Right lobe of liver (tissue), 6 donors: ENCODE results near the gene TUBA1A. TPM values are rescaled to one million over a fixed set of nuclear protein-coding genes. Genes with fewer than 3 reads are reported as not detected.
A peak's percentile ranks its signal among the peaks of the same experiment; 100 is the strongest.
"Not testable (repeated sequence)": the region's sequence is repeated elsewhere in the genome, so short reads cannot be mapped to it uniquely, and the experiment has no call there.

Source experiments
- ATAC-seq, 4 donors: fragments of 200-7000 bp; cut with Tn5 transposase; one replicate each; pipeline ENCODE4 v1.9.1; 2020; ENCODE audit warnings: mild to moderate bottlenecking in 4 of 4, moderate library complexity in 4 of 4
- DNase-seq, 3 donors: peaks; one replicate each; pipeline ENCODE4 v3.0.0-alpha.2; 2020
- H3K27ac ChIP-seq, 3 donors: fragments of 200-600 bp; one replicate each; pipeline ENCODE4 v1.8.0; 2022
- H3K27me3 ChIP-seq, 2 donors: fragments of 200-600 bp; one replicate each; pipeline ENCODE4 v1.8.0; 2022
- H3K36me3 ChIP-seq, 4 donors: fragments of 200-600 bp; sonication (generic) in 1 of 4; one replicate each; pipeline versions ENCODE4 v1.5.1 to v1.8.0; 2017 to 2022; ENCODE audit warnings: control low read depth in 1 of 4
- H3K4me1 ChIP-seq, 4 donors: fragments of 200-600 bp; sonication (generic) in 1 of 4; one replicate each; pipeline versions ENCODE4 v1.5.1 to v1.8.0; 2017 to 2022; ENCODE audit warnings: control low read depth in 1 of 4
- H3K4me3 ChIP-seq, 3 donors: fragments of 200-600 bp; one replicate each; pipeline ENCODE4 v1.8.0; 2022
- H3K9me3 ChIP-seq, 4 donors: fragments of 200-600 bp; sonication (generic) in 1 of 4; one replicate each; pipeline versions ENCODE4 v1.5.1 to v1.8.0; 2017 to 2022; ENCODE audit warnings: control low read depth in 1 of 4
- POLR2A ChIP-seq: fragments of 450-650 bp; IDR thresholded peaks from one replicate; pipeline ENCODE4 v1.6.1; 2017; ENCODE audit warnings: antibody characterized with exemption, mild to moderate bottlenecking
- WGBS: methylation state at CpG from one replicate; pipeline ENCODE4 v1.1.6; 2018; ENCODE audit warnings: low coverage, low lambda C conversion rate; ENCODE audit not compliant: insufficient coverage; ENCODE audit errors: missing lambda C conversion rate; 5-methylcytosine and 5-hydroxymethylcytosine counted together
- intact Hi-C, 2 donors: fragments of 100-400 bp; cut with DNase I; formaldehyde crosslinking; loops; one replicate each; pipeline versions ENCODE4 v1.11.2 to v1.14.1; 2022
- total RNA-seq, 6 experiments: library from RNA; depleted of rRNA in 2 of 6; stranded (reverse); fragments of >200 nt in 2 of 6; fragmentation: NEBNext Ultra II Directional in 3 of 6; extraction: Animal tissue kit (Norgen Biotek cat#: 25700) in 3 of 6; gene quantifications; one replicate each; pipeline versions ENCODE4 v1.1.0 to v1.2.4, GENCODE V29; 2016 to 2023
- TF ChIP-seq, protein P1 (sequence below), 4 donors: fragments of 200-600 bp in 3 of 4; fragments of 450-650 bp in 1 of 4; IDR thresholded peaks; one replicate each; pipeline versions ENCODE4 v1.5.1 to v1.8.0; 2016 to 2022; ENCODE audit warnings: antibody characterized with exemption in 4 of 4, mild to moderate bottlenecking in 2 of 4
- donor health status: DM: no; HTN: yes; CAD: no.
- donor health status: DM: no; HTN: no; CAD: no.
- donor health status: DM: no; HTN: no; CAD: no.
- donor health status: DM: no; HTN: yes; CAD: no.
- donor health status: DM: no; HTN: yes; CAD: no.

Gene TUBA1A
- total RNA-seq, 6 experiments from 2014 or later: 3.8 to 18.9 (median 5.8) TPM

DNA sequence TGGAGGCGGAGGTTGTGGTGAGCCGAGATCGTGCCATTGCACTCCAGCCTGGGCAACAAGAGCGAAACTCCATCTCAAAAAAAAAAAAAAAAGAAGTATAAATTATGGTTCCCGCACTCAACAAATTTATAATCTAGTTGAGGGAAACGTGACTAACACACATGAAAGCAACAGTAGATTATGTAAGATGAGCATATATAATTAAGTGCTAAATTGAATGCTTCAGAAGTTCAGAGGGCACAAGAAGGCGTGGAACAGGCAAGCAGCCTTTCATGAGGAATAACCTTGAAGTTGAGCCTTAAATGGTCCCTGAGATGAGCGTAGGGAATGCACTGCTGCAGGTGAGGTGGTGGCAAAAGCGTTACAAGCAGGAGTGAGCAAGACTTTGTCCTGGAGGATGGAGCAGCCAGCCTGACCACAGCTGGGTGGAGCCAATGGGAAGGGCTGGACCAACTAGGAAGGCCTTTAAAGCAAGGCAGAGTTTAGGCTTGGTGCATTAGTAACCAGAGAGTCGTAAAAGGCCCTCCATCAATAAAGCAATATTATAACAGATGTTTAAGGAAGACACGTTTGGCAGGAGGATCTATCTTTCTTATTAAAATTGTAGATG is 30.6 kb upstream of the TUBA1A start:
- H3K4me1 ChIP-seq: no peaks in the 10 kb centered on the region
- intact Hi-C loops: no loop called here
- H3K27me3 ChIP-seq: no peaks in the 10 kb centered on the region
- H3K27ac ChIP-seq: no peak overlapping the region
- no peak for DNase-seq
- H3K4me3 ChIP-seq: no peak overlapping the region
- no peaks in the 10 kb centered on the region for H3K9me3 ChIP-seq
- TF ChIP-seq, protein P1, sequence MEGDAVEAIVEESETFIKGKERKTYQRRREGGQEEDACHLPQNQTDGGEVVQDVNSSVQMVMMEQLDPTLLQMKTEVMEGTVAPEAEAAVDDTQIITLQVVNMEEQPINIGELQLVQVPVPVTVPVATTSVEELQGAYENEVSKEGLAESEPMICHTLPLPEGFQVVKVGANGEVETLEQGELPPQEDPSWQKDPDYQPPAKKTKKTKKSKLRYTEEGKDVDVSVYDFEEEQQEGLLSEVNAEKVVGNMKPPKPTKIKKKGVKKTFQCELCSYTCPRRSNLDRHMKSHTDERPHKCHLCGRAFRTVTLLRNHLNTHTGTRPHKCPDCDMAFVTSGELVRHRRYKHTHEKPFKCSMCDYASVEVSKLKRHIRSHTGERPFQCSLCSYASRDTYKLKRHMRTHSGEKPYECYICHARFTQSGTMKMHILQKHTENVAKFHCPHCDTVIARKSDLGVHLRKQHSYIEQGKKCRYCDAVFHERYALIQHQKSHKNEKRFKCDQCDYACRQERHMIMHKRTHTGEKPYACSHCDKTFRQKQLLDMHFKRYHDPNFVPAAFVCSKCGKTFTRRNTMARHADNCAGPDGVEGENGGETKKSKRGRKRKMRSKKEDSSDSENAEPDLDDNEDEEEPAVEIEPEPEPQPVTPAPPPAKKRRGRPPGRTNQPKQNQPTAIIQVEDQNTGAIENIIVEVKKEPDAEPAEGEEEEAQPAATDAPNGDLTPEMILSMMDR (IDR thresholded peaks at IDR 0.05): no peak
- no peak for TF ChIP-seq POLR2A
- no peaks in the 10 kb centered on the region for H3K36me3 ChIP-seq
- 73% methylated on average over 10 of the region's 11 CpGs for WGBS
- no peak for ATAC-seq

DNA sequence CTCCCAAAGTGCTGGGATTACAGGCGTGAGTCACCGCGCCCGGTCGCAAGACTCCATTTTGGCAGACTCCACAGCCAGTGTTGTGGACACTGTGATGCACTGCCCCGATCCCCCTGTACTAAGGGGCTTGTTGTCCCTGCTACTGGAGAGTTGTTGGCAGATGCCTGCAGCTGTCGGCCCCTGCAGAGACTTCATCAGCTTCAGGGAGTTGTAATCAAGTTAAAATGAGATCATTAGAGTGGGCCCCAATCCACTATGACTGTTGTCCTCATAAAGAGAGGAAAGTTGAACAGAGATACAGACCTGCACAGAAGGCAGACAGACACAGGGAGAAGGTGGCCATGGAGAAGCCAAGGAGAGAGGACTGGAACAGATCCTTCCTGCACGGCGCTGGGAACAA is 23.7 kb upstream of the TUBA1A start:
- no peak for ATAC-seq
- 88% methylated on average over 3 of the region's 9 CpGs for WGBS

DNA sequence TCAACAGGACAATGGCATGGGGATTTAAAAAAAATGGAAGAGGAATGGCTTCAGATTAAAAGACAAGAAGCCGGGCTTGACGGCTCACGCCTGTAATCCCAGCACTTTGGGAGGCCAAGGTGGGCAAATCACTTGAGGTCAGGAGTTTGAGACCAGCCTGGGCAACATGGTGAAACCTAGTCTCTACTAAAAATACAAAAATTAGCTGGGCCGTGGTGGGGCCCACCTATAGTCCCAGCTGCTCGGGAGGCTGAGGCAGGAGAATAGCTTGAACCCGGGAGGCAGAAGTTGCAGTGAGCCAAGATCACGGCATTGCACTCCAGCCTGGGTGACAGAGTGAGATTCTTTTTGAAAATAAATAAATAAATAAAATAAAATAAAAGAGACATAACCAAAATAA is 21.8 kb upstream of the TUBA1A start:
- H3K27ac ChIP-seq, H3K27me3 ChIP-seq, DNase-seq, ATAC-seq, H3K36me3 ChIP-seq, intact Hi-C loops, H3K4me1 ChIP-seq, H3K9me3 ChIP-seq, H3K4me3 ChIP-seq: not testable (repeated sequence)
- 89% methylated on average over 7 of the region's 7 CpGs for WGBS

More for the DNA sequence above, 23.7 kb upstream of the TUBA1A start:
- Histone ChIP-seq H3K36me3 (no peaks in the 10 kb centered on the region), H3K9me3 (no peaks in the 10 kb centered on the region), H3K27ac (no peak overlapping the region), H3K4me1 (no peaks in the 10 kb centered on the region), H3K27me3 (no peaks in the 10 kb centered on the region), H3K4me3 (no peak overlapping the region)
- TF ChIP-seq, protein P1 (IDR thresholded peaks at IDR 0.05): no peak
- no peak for TF ChIP-seq POLR2A
- intact Hi-C loops: no loop called here
- peak in 1 of 3 donors; percentile 25 for DNase-seq

DNA sequence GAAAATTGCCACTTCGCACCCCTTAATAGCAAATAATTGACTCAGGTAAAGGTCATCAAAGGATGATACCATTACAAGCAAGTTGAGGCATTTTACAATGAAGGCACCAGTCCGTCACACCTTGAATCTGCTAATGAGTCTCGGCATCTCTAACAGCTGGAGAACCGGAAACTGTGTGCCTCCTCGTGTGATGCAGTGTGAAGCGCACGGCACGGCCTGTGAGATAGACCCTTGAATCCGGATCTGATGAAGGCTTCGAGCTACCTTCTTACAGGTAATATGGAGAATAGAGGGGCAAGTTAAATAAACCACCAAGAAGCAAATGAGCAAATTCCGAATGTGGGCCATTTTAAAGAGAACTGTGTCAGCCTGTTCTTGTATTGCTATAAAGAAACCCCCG is 19.8 kb upstream of the TUBA1A start:
- Histone ChIP-seq H3K27ac (no peak overlapping the region), H3K9me3 (no peaks in the 10 kb centered on the region), H3K27me3 (no peaks in the 10 kb centered on the region), H3K4me1 (no peaks in the 10 kb centered on the region), H3K4me3 (no peak overlapping the region), H3K36me3 (no peaks in the 10 kb centered on the region)
- WGBS: 85% methylated on average over 10 of the region's 12 CpGs
- no peak for ATAC-seq
- TF ChIP-seq, protein P1 (IDR thresholded peaks at IDR 0.05): no peak
- no peak for TF ChIP-seq POLR2A
- no peak for DNase-seq
- intact Hi-C loops: no loop called here

DNA sequence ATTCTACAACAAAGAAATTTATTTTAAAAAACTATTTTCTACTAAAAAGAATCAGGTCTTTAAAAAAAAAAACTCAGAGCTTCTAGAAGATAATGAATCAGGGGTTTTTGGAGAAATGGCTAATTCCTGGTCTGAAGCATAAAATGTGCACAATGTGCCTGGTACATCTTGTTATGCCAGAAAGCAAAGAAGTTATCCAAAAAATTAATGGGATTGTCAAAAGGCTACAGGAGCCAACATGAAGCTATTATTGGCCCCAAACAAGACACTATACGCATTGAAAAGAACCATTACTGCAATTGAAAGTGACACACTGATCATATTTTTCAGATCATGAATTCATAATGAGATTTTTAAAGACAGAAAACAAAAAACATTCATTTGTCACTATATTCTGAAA is 19.3 kb upstream of the TUBA1A start:
- Histone ChIP-seq H3K27ac (no peak overlapping the region), H3K36me3 (no peaks in the 10 kb centered on the region), H3K9me3 (no peaks in the 10 kb centered on the region), H3K4me1 (no peaks in the 10 kb centered on the region), H3K4me3 (no peak overlapping the region), H3K27me3 (no peaks in the 10 kb centered on the region)
- no peak for DNase-seq
- no peak for ATAC-seq
- TF ChIP-seq POLR2A: no peak
- TF ChIP-seq, protein P1 (IDR thresholded peaks at IDR 0.05): no peak
- 83% methylated on average over 1 of the region's 1 CpG for WGBS
- intact Hi-C loops: no loop called here
